ENCODE results near the gene UBE2N. TPM values are rescaled to one million over a fixed set of nuclear protein-coding genes. Genes with fewer than 3 reads are reported as not detected.

UBE2N gene
- total and polyA plus RNA-seq, 2 donors: 64.5 to 132 TPM

GRCh38 chr12:93376436-93377251 lies 65.1 kb downstream of the UBE2N start:
- 72% methylated on average over 10 of the region's 10 CpGs for WGBS
- no peak for DNase-seq (ENCODE audit: extremely low spot score)
- peak overlapping the region; percentile 48 for H3K4me3 ChIP-seq (ENCODE audit: low read depth, low read length)
- H3K27ac ChIP-seq (ENCODE audit: low read depth): peak overlapping the region; percentile 66
- H3K4me1 ChIP-seq (ENCODE audit: insufficient read depth): no peaks in the 10 kb centered on the region
- H3K36me3 ChIP-seq (ENCODE audit: insufficient read depth): no peaks in the 10 kb centered on the region

DNA sequence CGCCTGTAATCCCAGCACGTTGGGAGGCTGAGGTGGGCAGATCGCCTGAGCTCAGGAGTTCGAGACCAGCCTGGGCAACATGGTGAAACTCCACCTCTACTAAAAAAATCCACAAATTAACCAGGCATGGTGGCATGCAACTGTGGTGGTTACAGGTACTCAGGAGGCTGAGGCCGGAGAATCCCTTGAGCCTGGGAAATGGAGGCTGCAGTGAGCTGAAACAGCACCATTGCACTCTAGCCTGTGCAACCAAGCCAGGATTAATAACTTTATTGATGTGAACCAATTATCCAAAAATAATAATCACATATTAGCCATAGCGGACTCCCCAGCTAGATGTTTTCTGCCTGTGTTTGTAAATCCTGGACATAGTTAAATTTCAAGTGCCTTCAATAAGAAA lies 65.8 kb downstream of the UBE2N start:
- no peak overlapping the region for H3K27ac ChIP-seq (ENCODE audit: low read depth)
- DNase-seq (ENCODE audit: extremely low spot score): no peak
- H3K4me3 ChIP-seq (ENCODE audit: low read depth, low read length): no peak overlapping the region
- WGBS: 97% methylated on average over 6 of the region's 6 CpGs
- no peaks in the 10 kb centered on the region for H3K36me3 ChIP-seq (ENCODE audit: insufficient read depth)
- no peaks in the 10 kb centered on the region for H3K4me1 ChIP-seq (ENCODE audit: insufficient read depth)

GRCh38 chr12:93373961-93374656 lies 67.6 kb downstream of the UBE2N start:
- DNase-seq (ENCODE audit: extremely low spot score): no peak
- Histone ChIP-seq H3K27ac (ENCODE audit: low read depth) (no peak overlapping the region), H3K36me3 (ENCODE audit: insufficient read depth) (no peaks in the 10 kb centered on the region), H3K4me3 (ENCODE audit: low read depth, low read length) (no peak overlapping the region), H3K4me1 (ENCODE audit: insufficient read depth) (no peaks in the 10 kb centered on the region)
- WGBS: 77% methylated on average over 2 of the region's 2 CpGs

- Histone ChIP-seq H3K4me3 (ENCODE audit: low read depth, low read length) (no peak overlapping the region), H3K4me1 (ENCODE audit: insufficient read depth) (no peaks in the 10 kb centered on the region), H3K27ac (ENCODE audit: low read depth) (no peak overlapping the region), H3K36me3 (ENCODE audit: insufficient read depth) (no peaks in the 10 kb centered on the region)
- WGBS: 96% methylated on average over 6 of the region's 6 CpGs
- DNase-seq (ENCODE audit: extremely low spot score): no peak
Measured at GRCh38 chr12:93370947-93371346, 70.8 kb downstream of the UBE2N start.

- no peak overlapping the region for H3K4me3 ChIP-seq (ENCODE audit: low read depth, low read length)
- no peak for DNase-seq (ENCODE audit: extremely low spot score)
Measured at GRCh38 chr12:93369505-93369904, 72.2 kb downstream of the UBE2N start.

DNA sequence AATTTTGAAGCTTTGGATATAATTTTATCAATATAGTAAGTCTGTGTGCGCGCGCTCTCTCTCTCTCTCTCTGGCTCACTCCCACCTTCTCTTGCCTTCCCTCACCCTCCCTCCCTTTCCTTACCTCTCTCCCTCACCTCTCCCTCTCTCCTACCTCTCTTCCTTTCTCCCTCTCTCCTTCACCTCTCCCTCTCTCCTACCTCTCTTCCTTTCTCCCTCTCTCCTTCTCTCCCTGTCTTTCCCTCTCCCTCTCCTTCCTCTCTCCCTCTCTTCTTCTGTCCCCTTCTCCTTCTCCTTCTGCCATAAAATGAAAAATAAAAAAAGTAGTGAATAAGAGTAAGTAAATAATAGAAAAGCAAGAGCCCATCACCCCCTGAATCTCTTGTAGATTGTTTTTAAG lies 73.0 kb downstream of the UBE2N start:
- H3K4me3 ChIP-seq (ENCODE audit: low read depth, low read length): no peak overlapping the region
- H3K36me3 ChIP-seq (ENCODE audit: insufficient read depth): no peaks in the 10 kb centered on the region
- WGBS: 98% methylated on average over 3 of the region's 3 CpGs
- no peak overlapping the region for H3K27ac ChIP-seq (ENCODE audit: low read depth)
- DNase-seq (ENCODE audit: extremely low spot score): no peak
- H3K4me1 ChIP-seq (ENCODE audit: insufficient read depth): no peaks in the 10 kb centered on the region

More at GRCh38 chr12:93369505-93369904, 72.2 kb downstream of the UBE2N start:
- Histone ChIP-seq H3K36me3 (ENCODE audit: insufficient read depth) (no peaks in the 10 kb centered on the region), H3K27ac (ENCODE audit: low read depth) (no peak overlapping the region), H3K4me1 (ENCODE audit: insufficient read depth) (no peaks in the 10 kb centered on the region)

GRCh38 chr12:93366422-93366821 lies 75.3 kb downstream of the UBE2N start:
- H3K27ac ChIP-seq (ENCODE audit: low read depth): no peak overlapping the region
- H3K36me3 ChIP-seq (ENCODE audit: insufficient read depth): no peaks in the 10 kb centered on the region
- no peaks in the 10 kb centered on the region for H3K4me1 ChIP-seq (ENCODE audit: insufficient read depth)
- no peak overlapping the region for H3K4me3 ChIP-seq (ENCODE audit: low read depth, low read length)
- 95% methylated on average over 4 of the region's 4 CpGs for WGBS
- DNase-seq (ENCODE audit: extremely low spot score): no peak

- DNase-seq (ENCODE audit: extremely low spot score): no peak
- Histone ChIP-seq H3K4me1 (ENCODE audit: insufficient read depth) (no peaks in the 10 kb centered on the region), H3K4me3 (ENCODE audit: low read depth, low read length) (no peak overlapping the region), H3K27ac (ENCODE audit: low read depth) (no peak overlapping the region), H3K36me3 (ENCODE audit: insufficient read depth) (no peaks in the 10 kb centered on the region)
- 67% methylated on average over 7 of the region's 7 CpGs for WGBS
Measured at GRCh38 chr12:93365616-93366405, 75.9 kb downstream of the UBE2N start.

GRCh38 chr12:93363841-93364297 lies 77.9 kb downstream of the UBE2N start:
- no peak for DNase-seq (ENCODE audit: extremely low spot score)
- Histone ChIP-seq H3K4me3 (ENCODE audit: low read depth, low read length) (no peak overlapping the region), H3K36me3 (ENCODE audit: insufficient read depth) (no peaks in the 10 kb centered on the region), H3K4me1 (ENCODE audit: insufficient read depth) (no peaks in the 10 kb centered on the region), H3K27ac (ENCODE audit: low read depth) (no peak overlapping the region)
- 82% methylated on average over 3 of the region's 3 CpGs for WGBS

DNA sequence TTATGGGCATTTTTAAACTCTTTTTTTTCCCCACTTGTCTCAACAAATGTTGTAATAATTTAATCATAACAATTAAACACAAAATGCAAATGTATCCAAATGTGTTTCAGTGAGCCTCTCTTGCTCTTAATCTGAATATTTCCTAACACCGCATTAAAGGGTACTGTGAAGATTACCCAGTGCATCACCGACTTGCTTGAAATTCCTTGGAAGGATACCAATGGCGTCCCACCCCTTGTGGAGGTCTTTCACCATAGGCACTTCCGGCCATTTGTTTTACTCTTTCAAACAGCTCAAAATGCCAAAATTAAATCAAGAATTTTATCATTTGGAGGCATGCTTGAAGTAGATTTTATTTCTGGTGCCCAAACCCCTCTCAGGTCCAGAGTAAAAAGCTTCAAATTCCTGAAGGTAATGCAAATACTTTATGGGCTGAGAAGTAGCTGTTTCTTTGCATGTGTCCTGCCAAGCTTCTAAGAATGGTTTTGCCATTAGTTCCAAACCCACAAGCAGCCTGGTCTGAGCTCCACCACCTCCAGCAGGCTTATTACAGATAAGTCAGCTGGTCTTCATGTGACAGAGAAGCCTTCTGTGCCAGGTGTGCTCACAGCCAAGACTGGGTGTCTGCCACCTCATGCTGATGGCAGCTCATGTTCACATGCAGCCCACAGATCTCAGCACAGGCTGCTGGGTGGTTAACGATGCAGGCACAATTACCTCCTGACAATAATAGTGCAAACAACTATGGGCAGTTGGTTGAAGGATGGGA lies 80.4 kb downstream of the UBE2N start:
- no peak overlapping the region for H3K27ac ChIP-seq (ENCODE audit: low read depth)
- H3K4me1 ChIP-seq (ENCODE audit: insufficient read depth): no peaks in the 10 kb centered on the region
- H3K4me3 ChIP-seq (ENCODE audit: low read depth, low read length): no peak overlapping the region
- no peak for DNase-seq (ENCODE audit: extremely low spot score)
- 83% methylated on average over 5 of the region's 5 CpGs for WGBS
- H3K36me3 ChIP-seq (ENCODE audit: insufficient read depth): no peaks in the 10 kb centered on the region

DNA sequence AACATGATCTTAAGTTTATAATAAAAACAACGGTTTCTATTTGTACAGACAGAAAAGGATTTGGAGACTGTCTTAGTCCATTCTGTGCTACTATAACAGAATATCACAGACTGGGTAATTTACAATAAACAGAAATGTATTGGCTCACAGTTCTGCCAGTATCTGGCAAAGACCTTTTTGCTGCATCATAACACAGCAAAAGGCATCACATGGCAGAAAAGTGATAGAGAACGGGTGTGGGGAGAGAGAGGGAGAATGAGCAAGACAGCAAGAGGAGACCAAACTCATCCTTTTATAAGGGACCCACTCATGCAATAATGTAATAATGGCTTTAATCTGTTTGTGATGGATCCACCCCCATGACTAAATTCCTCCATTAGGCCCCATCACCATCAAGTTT lies 81.1 kb downstream of the UBE2N start:
- H3K4me1 ChIP-seq (ENCODE audit: insufficient read depth): no peaks in the 10 kb centered on the region
- 48% methylated on average over 2 of the region's 2 CpGs for WGBS
- no peak for DNase-seq (ENCODE audit: extremely low spot score)
- no peak overlapping the region for H3K27ac ChIP-seq (ENCODE audit: low read depth)
- H3K36me3 ChIP-seq (ENCODE audit: insufficient read depth): no peaks in the 10 kb centered on the region
- H3K4me3 ChIP-seq (ENCODE audit: low read depth, low read length): no peak overlapping the region

- no peak overlapping the region for H3K4me3 ChIP-seq (ENCODE audit: low read depth, low read length)
- WGBS: 97% methylated on average over 2 of the region's 2 CpGs
- H3K4me1 ChIP-seq (ENCODE audit: insufficient read depth): no peaks in the 10 kb centered on the region
- H3K27ac ChIP-seq (ENCODE audit: low read depth): no peak overlapping the region
- no peak for DNase-seq (ENCODE audit: extremely low spot score)
- H3K36me3 ChIP-seq (ENCODE audit: insufficient read depth): no peaks in the 10 kb centered on the region
Measured at GRCh38 chr12:93358821-93359220, 82.9 kb downstream of the UBE2N start.

GRCh38 chr12:93358058-93358457 lies 83.7 kb downstream of the UBE2N start:
- Histone ChIP-seq H3K4me3 (ENCODE audit: low read depth, low read length) (no peak overlapping the region), H3K4me1 (ENCODE audit: insufficient read depth) (no peaks in the 10 kb centered on the region), H3K27ac (ENCODE audit: low read depth) (no peak overlapping the region), H3K36me3 (ENCODE audit: insufficient read depth) (no peaks in the 10 kb centered on the region)
- WGBS: 100% methylated on average over 2 of the region's 2 CpGs
- DNase-seq (ENCODE audit: extremely low spot score): no peak
